ENCODE results near the gene TBX4. TPM values are rescaled to one million over a fixed set of nuclear protein-coding genes. Genes with fewer than 3 reads are reported as not detected.

The TBX4 gene
- total RNA-seq, 4 donors from 2014 or later: 1.1 to 4.7 TPM; not detected in 2

- TF ChIP-seq CTCF (IDR thresholded peaks at IDR 0.05; ENCODE audit: low read depth): no peak
Measured at GRCh38 chr17:61448042-61448441, 4.2 kb upstream of the TBX4 start.

DNA sequence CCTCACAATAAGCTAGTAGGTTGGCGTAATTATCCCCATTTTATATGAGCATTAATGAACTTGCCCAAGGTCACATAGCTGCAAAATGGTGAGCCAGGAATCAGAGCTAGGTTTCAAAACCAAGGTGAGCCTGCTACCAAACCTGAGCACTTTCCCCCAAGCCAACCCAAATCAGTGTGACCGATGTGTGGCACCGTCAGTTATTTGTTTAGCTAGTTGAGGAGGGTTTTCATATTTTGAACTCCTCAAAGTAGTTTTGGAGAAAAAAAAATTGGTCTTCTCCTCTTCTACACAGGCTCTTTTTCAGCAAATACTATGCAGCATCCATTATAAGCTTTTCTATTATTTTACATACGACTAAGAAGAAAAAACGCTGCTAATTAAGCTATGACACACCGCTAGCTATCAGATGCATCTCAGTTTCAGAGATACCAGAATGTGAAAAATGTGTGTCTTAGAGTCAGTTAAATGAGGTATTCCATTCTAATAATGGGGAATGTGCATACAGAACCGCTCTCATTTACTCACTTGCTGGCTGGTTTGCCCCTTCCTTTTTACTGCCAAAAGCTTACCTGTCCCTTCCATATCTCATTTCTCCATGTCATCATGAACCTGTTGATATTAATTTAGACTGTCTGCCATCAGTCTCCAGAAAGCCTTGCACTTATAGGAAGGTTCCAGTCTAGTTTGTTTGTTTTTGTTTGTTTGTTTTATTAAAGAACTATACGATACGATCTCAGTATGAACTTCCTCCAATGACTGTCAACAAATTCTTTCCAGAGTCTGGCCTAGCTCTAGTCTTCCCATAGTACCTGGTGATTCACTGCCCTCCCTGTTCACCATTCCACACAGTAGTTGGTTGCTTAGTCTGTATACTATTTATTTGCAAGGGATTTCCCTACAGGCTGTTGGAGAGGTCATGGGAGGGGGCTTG is 2.2 kb upstream of the TBX4 start:
- peak; percentile 17 for TF ChIP-seq CTCF (IDR thresholded peaks at IDR 0.05; ENCODE audit: low read depth)

GRCh38 chr17:61450641-61451537 is 1.3 kb upstream of the TBX4 start:
- TF ChIP-seq CTCF (IDR thresholded peaks at IDR 0.05; ENCODE audit: low read depth): no peak

DNA sequence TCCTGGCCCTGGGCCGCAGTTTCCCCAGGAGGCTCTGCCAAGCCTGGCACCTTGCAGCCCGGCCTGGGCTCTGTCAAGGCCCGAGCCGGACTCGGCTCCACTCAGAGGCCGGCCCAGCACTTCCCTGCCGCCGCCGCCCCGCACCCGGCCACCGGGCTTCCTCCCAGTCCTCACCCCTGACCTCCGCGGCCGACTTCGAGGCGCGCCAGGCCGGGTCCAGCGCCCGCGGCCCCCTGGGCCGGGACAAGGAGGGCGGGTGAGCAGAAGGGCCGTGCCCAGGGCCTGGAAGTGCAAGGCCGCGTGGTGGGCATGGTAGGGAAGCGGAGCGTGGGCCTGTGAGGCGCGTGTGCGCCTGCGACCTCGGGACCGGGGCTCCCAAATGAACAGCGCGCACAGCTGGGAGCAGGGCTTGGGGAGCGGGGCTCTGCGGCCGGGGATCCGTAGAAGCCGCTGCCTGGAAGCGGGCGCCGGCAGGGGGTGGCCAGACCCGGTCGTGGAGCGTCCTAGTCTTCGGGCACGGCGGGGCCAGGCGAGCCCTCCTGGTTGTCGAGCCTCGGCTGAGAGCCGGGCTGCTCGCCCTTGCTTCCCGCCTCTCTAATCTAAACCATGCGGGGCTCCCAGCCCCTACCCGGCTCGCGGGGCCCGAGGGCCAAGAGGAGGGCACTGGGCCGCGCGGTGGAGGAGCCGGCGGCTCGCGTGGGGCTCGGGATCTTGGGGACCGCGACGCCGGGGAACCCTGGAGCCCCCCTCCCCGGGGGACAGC is 503 bp upstream of the TBX4 start:
- no peak for TF ChIP-seq CTCF (IDR thresholded peaks at IDR 0.05; ENCODE audit: low read depth)

DNA sequence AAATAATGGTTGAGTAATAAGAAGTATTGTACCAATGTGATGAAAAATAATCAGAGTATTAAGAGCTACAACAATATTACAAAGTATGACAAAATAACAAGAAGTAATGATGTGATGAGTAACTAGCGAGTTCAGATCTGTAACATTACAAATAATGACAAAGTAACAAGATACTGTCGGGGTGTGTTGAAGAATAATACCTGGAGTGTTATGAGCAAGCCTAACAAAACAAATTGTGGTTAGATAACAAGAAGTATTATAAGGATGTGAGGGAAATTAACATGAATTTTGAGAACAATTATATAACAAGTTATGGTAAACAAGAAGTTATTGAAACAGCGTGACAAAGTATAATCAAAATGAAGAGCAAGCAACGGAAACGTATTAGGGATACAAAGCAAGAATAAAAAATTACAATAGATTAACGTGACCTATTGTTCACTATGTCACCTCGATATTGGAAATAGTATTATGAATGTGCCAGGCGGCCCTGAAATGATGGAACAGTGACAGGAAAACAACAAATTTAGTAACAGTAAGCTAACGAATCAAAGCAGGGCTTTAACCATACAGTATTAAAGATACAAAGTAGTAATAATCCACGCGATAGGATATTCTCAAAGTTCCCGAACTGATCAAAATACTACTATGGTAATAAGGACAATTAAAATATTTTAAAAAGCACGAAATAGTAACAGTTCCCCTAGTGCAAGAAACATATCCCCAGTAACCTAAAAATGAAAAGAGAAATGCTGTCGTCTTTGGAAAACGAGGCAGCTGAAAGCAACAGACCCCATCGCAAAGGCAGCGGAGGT is 1.6 kb downstream of the TBX4 start:
- peak; percentile 86 for TF ChIP-seq CTCF (IDR thresholded peaks at IDR 0.05; ENCODE audit: low read depth)

DNA sequence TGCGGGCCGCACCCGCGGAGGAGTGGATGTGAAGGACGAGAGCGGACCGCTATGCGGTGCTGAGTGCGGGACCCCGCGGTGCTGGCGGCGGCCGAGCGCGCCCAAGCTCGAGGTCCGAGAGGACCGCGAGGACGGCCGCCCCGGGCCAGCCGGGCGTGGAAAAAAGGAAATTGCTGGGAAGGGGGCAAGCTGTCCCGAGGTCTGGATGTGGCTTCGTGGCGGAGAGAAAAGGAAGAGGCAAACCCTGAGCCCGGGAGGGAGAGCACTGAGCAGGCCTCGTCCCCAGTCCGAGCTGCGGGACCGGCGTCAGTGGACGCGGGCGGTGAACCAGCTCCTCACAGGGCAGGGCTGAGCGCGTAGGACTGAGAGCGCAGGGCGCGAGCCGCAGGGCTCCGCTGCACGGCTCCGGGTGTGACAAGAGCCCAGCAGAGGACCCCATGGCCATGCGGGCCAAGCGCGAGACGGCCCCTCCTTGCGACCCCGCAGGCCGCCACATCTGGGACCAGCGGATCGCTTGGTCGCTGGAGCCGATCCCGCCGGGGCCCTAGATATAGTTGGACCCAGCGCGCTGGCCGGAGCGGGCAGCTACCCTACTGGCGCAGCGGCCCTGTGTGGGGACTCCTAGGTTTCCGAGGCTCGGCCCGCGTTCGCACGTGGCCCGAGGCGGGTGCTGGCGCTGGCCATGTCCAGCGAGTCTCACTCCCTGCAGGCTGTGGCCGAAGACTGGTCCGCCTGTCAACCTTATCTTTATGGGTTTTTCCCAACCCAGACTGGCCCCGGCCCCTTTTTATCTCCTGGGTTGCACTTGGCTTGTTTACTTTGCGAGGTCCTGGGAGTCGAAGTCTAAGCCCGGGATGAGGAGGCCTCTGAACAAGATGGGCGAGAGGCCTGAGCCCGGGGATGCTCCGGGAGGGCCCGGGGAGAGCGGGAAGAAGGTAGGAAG is 2.4 kb downstream of the TBX4 start:
- TF ChIP-seq CTCF (IDR thresholded peaks at IDR 0.05; ENCODE audit: low read depth): no peak
